Activated T-helper 1 cell treated with anti-CD3 and anti-CD28 coated beads, Interleukin-2, amount 50 U/mL, for 16 hours (primary cell): Measurements from ENCODE around the gene COL11A2.

Source experiments
- DNase-seq, 2 donors: peaks; one replicate each; pipeline ENCODE4 v3.0.0-alpha.2; 2020; ENCODE audit warnings: low read depth in 1 of 2, low spot score in 1 of 2

Gene COL11A2

GRCh38 chr6:33206864-33207551 lies 14.7 kb upstream of the COL11A2 start:
- DNase-seq, result no peak

GRCh38 chr6:33206027-33206863 lies 14.0 kb upstream of the COL11A2 start:
- DNase-seq, result no peak

GRCh38 chr6:33205191-33206026 lies 13.1 kb upstream of the COL11A2 start:
- DNase-seq, result no peak

- DNase-seq, result peak; percentile 79 to 85
These were observed 12.3 kb upstream of the COL11A2 start, which contains the start of gene HSD17B8 for GRCh38 chr6:33204415-33205190. Gene HSD17B8, plus strand, starts transcription at chr6:33204655. Its CDS starts 14 bp downstream, at chr6:33204669.

GRCh38 chr6:33204165-33204414 lies 11.8 kb upstream of the COL11A2 start:
- no peak for DNase-seq

GRCh38 chr6:33203443-33204164 lies 11.3 kb upstream of the COL11A2 start:
- no peak for DNase-seq

- DNase-seq, result no peak
These were observed 10.5 kb upstream of the COL11A2 start for GRCh38 chr6:33202799-33203198.

GRCh38 chr6:33201935-33202334 lies 9.7 kb upstream of the COL11A2 start:
- no peak for DNase-seq

GRCh38 chr6:33201147-33201545 lies 8.9 kb upstream of the COL11A2 start:
- no peak for DNase-seq

- DNase-seq, result peak; percentile 98
These were observed 8.2 kb upstream of the COL11A2 start, which contains the start of the genes RXRB and SLC39A7 for GRCh38 chr6:33200219-33201146. Gene RXRB, minus strand, starts transcription at chr6:33200665. Its CDS starts 189 bp downstream, at chr6:33200476. Gene SLC39A7, plus strand, starts transcription at chr6:33200867. Its CDS starts 379 bp downstream, at chr6:33201246.

GRCh38 chr6:33199687-33200218 lies 7.5 kb upstream of the COL11A2 start:
- peak in 1 of 2 donors; percentile 41 for DNase-seq

GRCh38 chr6:33198853-33199436 lies 6.7 kb upstream of the COL11A2 start:
- no peak for DNase-seq

GRCh38 chr6:33198159-33198852 lies 6.0 kb upstream of the COL11A2 start:
- no peak for DNase-seq

- DNase-seq, result no peak
These were observed 5.3 kb upstream of the COL11A2 start for GRCh38 chr6:33197431-33198048.

- no peak for DNase-seq
These were observed 3.3 kb upstream of the COL11A2 start for GRCh38 chr6:33195304-33196165.

- no peak for DNase-seq
These were observed 2.2 kb upstream of the COL11A2 start for GRCh38 chr6:33194431-33194979.
